C4-2B (cell line): ENCODE results near the gene IQCE.

Experiments used
- ZFX ChIP-seq: fragments of 450-650 bp; IDR thresholded peaks from 2 replicates; pipeline ENCODE4 v1.6.1; 2017
- TF ChIP-seq, protein P1 (sequence below): fragments of 450-650 bp; conservative IDR thresholded peaks from 2 replicates; pipeline ENCODE4 v1.5.1; 2017; ENCODE audit warnings: mild to moderate bottlenecking

DNA sequence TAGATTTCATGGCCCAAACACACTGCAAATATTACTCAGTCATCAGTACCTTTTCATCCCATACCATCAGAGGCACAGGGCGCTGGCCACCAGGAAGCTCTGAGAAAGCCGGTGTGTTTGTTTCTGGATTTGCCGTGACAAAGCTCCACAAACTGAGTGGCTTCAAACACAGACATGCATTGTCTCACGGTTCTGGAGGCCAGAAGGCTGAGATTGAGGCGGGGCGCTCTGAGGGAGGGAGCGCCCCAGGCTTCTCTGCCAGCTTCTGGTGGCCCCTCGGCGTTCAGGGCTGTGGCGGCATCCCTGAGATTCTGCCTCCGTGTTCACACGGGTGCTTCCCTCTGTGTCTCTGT lies 69.3 kb downstream of the IQCE start:
- TF ChIP-seq, protein P1, sequence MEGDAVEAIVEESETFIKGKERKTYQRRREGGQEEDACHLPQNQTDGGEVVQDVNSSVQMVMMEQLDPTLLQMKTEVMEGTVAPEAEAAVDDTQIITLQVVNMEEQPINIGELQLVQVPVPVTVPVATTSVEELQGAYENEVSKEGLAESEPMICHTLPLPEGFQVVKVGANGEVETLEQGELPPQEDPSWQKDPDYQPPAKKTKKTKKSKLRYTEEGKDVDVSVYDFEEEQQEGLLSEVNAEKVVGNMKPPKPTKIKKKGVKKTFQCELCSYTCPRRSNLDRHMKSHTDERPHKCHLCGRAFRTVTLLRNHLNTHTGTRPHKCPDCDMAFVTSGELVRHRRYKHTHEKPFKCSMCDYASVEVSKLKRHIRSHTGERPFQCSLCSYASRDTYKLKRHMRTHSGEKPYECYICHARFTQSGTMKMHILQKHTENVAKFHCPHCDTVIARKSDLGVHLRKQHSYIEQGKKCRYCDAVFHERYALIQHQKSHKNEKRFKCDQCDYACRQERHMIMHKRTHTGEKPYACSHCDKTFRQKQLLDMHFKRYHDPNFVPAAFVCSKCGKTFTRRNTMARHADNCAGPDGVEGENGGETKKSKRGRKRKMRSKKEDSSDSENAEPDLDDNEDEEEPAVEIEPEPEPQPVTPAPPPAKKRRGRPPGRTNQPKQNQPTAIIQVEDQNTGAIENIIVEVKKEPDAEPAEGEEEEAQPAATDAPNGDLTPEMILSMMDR, result no peak
- no peak for TF ChIP-seq ZFX
